Subcutaneous adipose tissue (tissue), 4 donors: Measurements from ENCODE around the gene CCDC137. TPM values are rescaled to one million over a fixed set of nuclear protein-coding genes. Genes with fewer than 3 reads are reported as not detected.

ENCODE experiments used
- CTCF ChIP-seq: fragments of 450-650 bp; IDR thresholded peaks from one replicate; pipeline ENCODE4 v1.5.1; 2016; ENCODE audit warnings: low read depth, mild to moderate bottlenecking, control low read depth, antibody characterized with exemption, moderate library complexity
- total RNA-seq, 4 donors: library from RNA; depleted of rRNA; stranded (reverse); fragments of >200 nt; gene quantifications; one replicate each; pipeline ENCODE4 v1.1.0, GENCODE V29; 2016

The CCDC137 gene
- total RNA-seq, 4 donors from 2014 or later, result 7.0 to 11.1 (median 8.5) TPM

GRCh38 chr17:81706757-81707624 lies 40.5 kb downstream of the CCDC137 start:
- no peak for TF ChIP-seq CTCF

- no peak for TF ChIP-seq CTCF
Observed at GRCh38 chr17:81707725-81708646, 41.4 kb downstream of the CCDC137 start.

- no peak for TF ChIP-seq CTCF
Observed at GRCh38 chr17:81708739-81709185, 42.2 kb downstream of the CCDC137 start.

- no peak for TF ChIP-seq CTCF
Observed at GRCh38 chr17:81710514-81711308, 44.2 kb downstream of the CCDC137 start.

- TF ChIP-seq CTCF, result no peak
Observed at GRCh38 chr17:81711814-81712467, 45.4 kb downstream of the CCDC137 start, which contains the start of gene SLC25A10. SLC25A10 (plus strand) TSS chr17:81712284; CDS start chr17:81712427, 143 bp downstream.

- TF ChIP-seq CTCF, result no peak
Observed at GRCh38 chr17:81712468-81713003, 46.0 kb downstream of the CCDC137 start.
